Mucosa of rectum (tissue), 2 donors: ENCODE data around the gene FAM168A.

Experiments
- H3K27ac ChIP-seq, 2 donors: one replicate each; pipeline ENCODE4 v1.7.0; 2013; ENCODE audit warnings: inconsistent platforms in 2 of 2, low read depth in 2 of 2, low read length in 2 of 2
- H3K27me3 ChIP-seq, 2 donors: one replicate each; pipeline ENCODE4 v1.7.0; 2013; ENCODE audit warnings: low read length in 2 of 2; ENCODE audit not compliant: control insufficient read depth in 2 of 2, insufficient read depth in 2 of 2
- H3K36me3 ChIP-seq, 2 donors: one replicate each; pipeline ENCODE4 v1.7.0; 2013; ENCODE audit warnings: low read length in 2 of 2; ENCODE audit not compliant: control insufficient read depth in 2 of 2, insufficient read depth in 2 of 2
- H3K4me1 ChIP-seq, 2 donors: one replicate each; pipeline ENCODE4 v1.7.0; 2013; ENCODE audit warnings: low read length in 2 of 2, mild to moderate bottlenecking in 1 of 2; ENCODE audit not compliant: control insufficient read depth in 2 of 2, insufficient read depth in 2 of 2
- H3K4me3 ChIP-seq, 2 donors: one replicate each; pipeline ENCODE4 v1.7.0; 2013; ENCODE audit warnings: low read length in 2 of 2
- H3K9ac ChIP-seq, 2 donors: one replicate each; pipeline ENCODE4 v1.7.0; 2013; ENCODE audit warnings: low read length in 2 of 2, low read depth in 1 of 2, mild to moderate bottlenecking in 1 of 2
- H3K9me3 ChIP-seq, 2 donors: one replicate each; pipeline ENCODE4 v1.7.0; 2013; ENCODE audit warnings: low read length in 2 of 2; ENCODE audit not compliant: control insufficient read depth in 2 of 2
- donor health status: healthy.
- donor health status: Normal muscosa, but diverticular disease.

The FAM168A gene

GRCh38 chr11:73422886-73423285, 175.0 kb downstream of the FAM168A start:
- H3K27me3 ChIP-seq: no peaks in the 10 kb centered on the region
- no peaks in the 10 kb centered on the region for H3K9me3 ChIP-seq
- peaks cover 0 to 5% of the 10 kb centered on the region in 2 donors for H3K36me3 ChIP-seq
- H3K4me3 ChIP-seq: no peak overlapping the region
- H3K4me1 ChIP-seq: no peaks in the 10 kb centered on the region
- H3K27ac ChIP-seq: no peak overlapping the region
- H3K9ac ChIP-seq: no peak overlapping the region

- H3K9me3 ChIP-seq: no peaks in the 10 kb centered on the region
- peaks cover 0 to 5% of the 10 kb centered on the region in 2 donors for H3K36me3 ChIP-seq
- no peaks in the 10 kb centered on the region for H3K4me1 ChIP-seq
- H3K27ac ChIP-seq: no peak overlapping the region
- no peaks in the 10 kb centered on the region for H3K27me3 ChIP-seq
- no peak overlapping the region for H3K4me3 ChIP-seq
- H3K9ac ChIP-seq: no peak overlapping the region
These were observed 177.8 kb downstream of the FAM168A start for GRCh38 chr11:73420136-73420535.

- Histone ChIP-seq H3K27ac (no peak overlapping the region), H3K27me3 (no peaks in the 10 kb centered on the region), H3K4me1 (no peaks in the 10 kb centered on the region)
These were observed 181.1 kb downstream of the FAM168A start for GRCh38 chr11:73416786-73417185.

GRCh38 chr11:73415854-73416615, 181.9 kb downstream of the FAM168A start:
- H3K4me3 ChIP-seq: no peak overlapping the region
- H3K36me3 ChIP-seq: peaks cover 3 to 5% of the 10 kb centered on the region in 2 donors
- H3K9me3 ChIP-seq: no peaks in the 10 kb centered on the region
- no peak overlapping the region for H3K9ac ChIP-seq
- H3K27ac ChIP-seq: no peak overlapping the region
- H3K27me3 ChIP-seq: no peaks in the 10 kb centered on the region
- H3K4me1 ChIP-seq: no peaks in the 10 kb centered on the region

More at GRCh38 chr11:73416786-73417185, 181.1 kb downstream of the FAM168A start:
- Histone ChIP-seq H3K9me3 (no peaks in the 10 kb centered on the region), H3K36me3 (peaks cover 0 to 5% of the 10 kb centered on the region in 2 donors), H3K9ac (no peak overlapping the region), H3K4me3 (no peak overlapping the region)

- H3K4me1 ChIP-seq: no peaks in the 10 kb centered on the region
- no peak overlapping the region for H3K9ac ChIP-seq
- H3K27ac ChIP-seq: no peak overlapping the region
- peaks cover 4 to 5% of the 10 kb centered on the region in 2 donors for H3K36me3 ChIP-seq
- no peaks in the 10 kb centered on the region for H3K9me3 ChIP-seq
- H3K27me3 ChIP-seq: no peaks in the 10 kb centered on the region
- H3K4me3 ChIP-seq: no peak overlapping the region
These were observed 182.8 kb downstream of the FAM168A start for GRCh38 chr11:73414977-73415651.

- Histone ChIP-seq H3K27ac (no peak overlapping the region), H3K27me3 (no peaks in the 10 kb centered on the region), H3K4me3 (no peak overlapping the region), H3K9ac (no peak overlapping the region), H3K36me3 (peaks cover 5 to 14% of the 10 kb centered on the region in 2 donors), H3K4me1 (no peaks in the 10 kb centered on the region), H3K9me3 (no peaks in the 10 kb centered on the region)
These were observed 184.7 kb downstream of the FAM168A start for GRCh38 chr11:73413256-73413655.

- no peaks in the 10 kb centered on the region for H3K27me3 ChIP-seq
- H3K4me1 ChIP-seq: no peaks in the 10 kb centered on the region
- H3K9ac ChIP-seq: no peak overlapping the region
- H3K27ac ChIP-seq: no peak overlapping the region
- H3K4me3 ChIP-seq: no peak overlapping the region
- no peaks in the 10 kb centered on the region for H3K9me3 ChIP-seq
- peaks cover 3 to 16% of the 10 kb centered on the region in 2 donors for H3K36me3 ChIP-seq
These were observed 185.6 kb downstream of the FAM168A start for GRCh38 chr11:73412308-73412707.

- no peaks in the 10 kb centered on the region for H3K27me3 ChIP-seq
These were observed 186.9 kb downstream of the FAM168A start for GRCh38 chr11:73411031-73411430.

GRCh38 chr11:73410627-73411026, 187.3 kb downstream of the FAM168A start:
- H3K27ac ChIP-seq: no peak overlapping the region
- H3K4me3 ChIP-seq: no peak overlapping the region
- no peaks in the 10 kb centered on the region for H3K9me3 ChIP-seq
- H3K9ac ChIP-seq: no peak overlapping the region
- no peaks in the 10 kb centered on the region for H3K4me1 ChIP-seq
- no peaks in the 10 kb centered on the region for H3K27me3 ChIP-seq
- H3K36me3 ChIP-seq: peaks cover 3 to 18% of the 10 kb centered on the region in 2 donors

More at GRCh38 chr11:73411031-73411430, 186.9 kb downstream of the FAM168A start:
- Histone ChIP-seq H3K4me1 (no peaks in the 10 kb centered on the region), H3K4me3 (no peak overlapping the region), H3K9ac (no peak overlapping the region), H3K9me3 (no peaks in the 10 kb centered on the region), H3K27ac (no peak overlapping the region), H3K36me3 (peaks cover 3 to 16% of the 10 kb centered on the region in 2 donors)

- Histone ChIP-seq H3K27me3 (no peaks in the 10 kb centered on the region), H3K9ac (no peak overlapping the region), H3K9me3 (no peaks in the 10 kb centered on the region), H3K4me3 (no peak overlapping the region), H3K27ac (no peak overlapping the region), H3K4me1 (no peaks in the 10 kb centered on the region), H3K36me3 (peaks cover 3 to 21% of the 10 kb centered on the region in 2 donors)
These were observed 188.5 kb downstream of the FAM168A start for GRCh38 chr11:73409431-73409830.
